H9 (cell line): Measurements from ENCODE around the gene HBD. TPM values are rescaled to one million over a fixed set of nuclear protein-coding genes. Genes with fewer than 3 reads are reported as not detected.

Experiments used
- DNase-seq: peaks from one replicate; pipeline ENCODE4 v3.0.0-alpha.2; 2017
- H2AFZ ChIP-seq: one replicate; pipeline ENCODE4 v1.6.1; 2013; ENCODE audit warnings: mild to moderate bottlenecking, low read length, control low read depth, moderate library complexity
- H2AK5ac ChIP-seq: 2 replicates; pipeline ENCODE4 v1.6.1; 2013; ENCODE audit warnings: low read length, control low read depth, mixed read lengths; ENCODE audit not compliant: insufficient read length
- H2BK120ac ChIP-seq: one replicate; pipeline ENCODE4 v1.6.1; 2013; ENCODE audit warnings: low read depth, mild to moderate bottlenecking, low read length, control low read depth, inconsistent platforms; ENCODE audit not compliant: poor library complexity, severe bottlenecking
- H2BK12ac ChIP-seq: 2 replicates; pipeline ENCODE4 v1.6.1; 2013; ENCODE audit warnings: low read length, control low read depth, mixed read lengths, low read depth; ENCODE audit not compliant: insufficient read length
- H2BK15ac ChIP-seq: 2 replicates; pipeline ENCODE4 v1.6.1; 2013; ENCODE audit warnings: low read depth, low read length, control low read depth
- H2BK20ac ChIP-seq: one replicate; pipeline ENCODE4 v1.6.1; 2013; ENCODE audit warnings: low read depth, mild to moderate bottlenecking, low read length, control low read depth, inconsistent platforms; ENCODE audit not compliant: poor library complexity, severe bottlenecking
- H2BK5ac ChIP-seq: 2 replicates; pipeline ENCODE4 v1.6.1; 2013; ENCODE audit warnings: low read length, control low read depth, mixed read lengths; ENCODE audit not compliant: insufficient read length
- H3K14ac ChIP-seq: 2 replicates; pipeline ENCODE4 v1.6.1; 2013; ENCODE audit warnings: low read length, control low read depth; ENCODE audit not compliant: insufficient read depth
- H3K18ac ChIP-seq: 2 replicates; pipeline ENCODE4 v1.6.1; 2013; ENCODE audit warnings: low read depth, mild to moderate bottlenecking, mixed read lengths, low read length, control low read depth; ENCODE audit not compliant: insufficient read length
- H3K23ac ChIP-seq: 2 replicates; pipeline ENCODE4 v1.6.1; 2013; ENCODE audit warnings: low read length, control low read depth, mixed read lengths, low read depth; ENCODE audit not compliant: insufficient read length
- H3K23me2 ChIP-seq: 2 replicates; pipeline ENCODE4 v1.6.1; 2013; ENCODE audit warnings: low read depth, mild to moderate bottlenecking, mixed read lengths, low read length, control low read depth; ENCODE audit not compliant: insufficient read length, poor library complexity, severe bottlenecking
- H3K27ac ChIP-seq: 2 replicates; pipeline ENCODE4 v1.5.1; 2013; ENCODE audit warnings: low read length, control low read depth, mixed read lengths, low read depth; ENCODE audit not compliant: insufficient read length
- H3K27me3 ChIP-seq: 2 replicates; pipeline ENCODE4 v1.6.1; 2013; ENCODE audit warnings: low read length, control low read depth, inconsistent platforms; ENCODE audit not compliant: insufficient read depth
- H3K4ac ChIP-seq: 2 replicates; pipeline ENCODE4 v1.6.1; 2013; ENCODE audit warnings: low read depth, mild to moderate bottlenecking, control low read depth, inconsistent platforms, low read length, moderate library complexity
- H3K4me1 ChIP-seq: 2 replicates; pipeline ENCODE4 v1.6.1; 2013; ENCODE audit warnings: low read length, control low read depth, inconsistent platforms; ENCODE audit not compliant: insufficient read depth
- H3K4me2 ChIP-seq: 2 replicates; pipeline ENCODE4 v1.6.1; 2013; ENCODE audit warnings: low read length, control low read depth, mixed read lengths; ENCODE audit not compliant: insufficient read length, insufficient read depth
- H3K56ac ChIP-seq: 2 replicates; pipeline ENCODE4 v1.6.1; 2013; ENCODE audit warnings: low read depth, mild to moderate bottlenecking, mixed read lengths, low read length, control low read depth; ENCODE audit not compliant: insufficient read length
- H3K79me1 ChIP-seq: 2 replicates; pipeline ENCODE4 v1.6.1; 2013; ENCODE audit warnings: low read depth, mild to moderate bottlenecking, moderate library complexity, low read length, control low read depth, inconsistent platforms; ENCODE audit not compliant: insufficient read depth, poor library complexity, severe bottlenecking
- H3K79me2 ChIP-seq: 2 replicates; pipeline ENCODE4 v1.6.1; 2013; ENCODE audit warnings: low read length, control low read depth, inconsistent platforms; ENCODE audit not compliant: insufficient read depth
- H3K9ac ChIP-seq: 2 replicates; pipeline ENCODE4 v1.6.1; 2013; ENCODE audit warnings: low read length, control low read depth, mixed read lengths; ENCODE audit not compliant: insufficient read length; ENCODE audit errors: extremely low read depth
- H3K9me3 ChIP-seq: one replicate; pipeline ENCODE4 v1.6.1; 2013; ENCODE audit warnings: low read depth, low read length, inconsistent platforms; ENCODE audit not compliant: control insufficient read depth
- H3T11ph ChIP-seq: one replicate; pipeline ENCODE4 v1.6.1; 2013; ENCODE audit warnings: mild to moderate bottlenecking, low read length, control low read depth, inconsistent platforms
- H4K20me1 ChIP-seq: one replicate; pipeline ENCODE4 v1.6.1; 2013; ENCODE audit not compliant: control insufficient read depth, insufficient read length, insufficient read depth
- H4K5ac ChIP-seq: 2 replicates; pipeline ENCODE4 v1.6.1; 2013; ENCODE audit warnings: low read depth, mild to moderate bottlenecking, mixed read lengths, low read length, control low read depth; ENCODE audit not compliant: insufficient read length
- H4K8ac ChIP-seq: replicated peaks from 2 replicates; pipeline ENCODE4 v1.6.1; 2013; ENCODE audit warnings: low read length, control low read depth, mixed read lengths, low read depth; ENCODE audit not compliant: insufficient read length
- H4K91ac ChIP-seq: 2 replicates; pipeline ENCODE4 v1.6.1; 2013; ENCODE audit warnings: low read depth, mild to moderate bottlenecking, moderate library complexity, mixed read lengths, low read length, control low read depth; ENCODE audit not compliant: insufficient read length
- H3K27ac Mint-ChIP-seq, 3 experiments: 2 replicates in 2 of 3; 3 replicates in 1 of 3; pipeline ENCODE4 v1.8.0; 2020 to 2021; ENCODE audit warnings: mixed read lengths in 3 of 3, mild to moderate bottlenecking in 1 of 3, moderate library complexity in 1 of 3
- H3K27me3 Mint-ChIP-seq: 2 replicates; pipeline ENCODE4 v1.8.0; 2021; ENCODE audit warnings: low read depth, mild to moderate bottlenecking, moderate library complexity, mixed read lengths
- H3K36me3 Mint-ChIP-seq, 3 experiments: 2 replicates in 2 of 3; 3 replicates in 1 of 3; pipeline ENCODE4 v1.8.0; 2020 to 2021; ENCODE audit warnings: low read depth in 3 of 3, mixed read lengths in 3 of 3; ENCODE audit not compliant: insufficient read depth in 1 of 3
- H3K4me1 Mint-ChIP-seq, 2 experiments: 2 replicates each; pipeline ENCODE4 v1.8.0; 2020; ENCODE audit warnings: mixed read lengths in 2 of 2
- H3K4me3 Mint-ChIP-seq, 2 experiments: 2 replicates in 1 of 2; 3 replicates in 1 of 2; pipeline ENCODE4 v1.8.0; 2020 to 2021; ENCODE audit warnings: mild to moderate bottlenecking in 2 of 2, mixed read lengths in 2 of 2, moderate library complexity in 1 of 2
- H3K9me3 Mint-ChIP-seq, 2 experiments: 2 replicates in 1 of 2; 3 replicates in 1 of 2; pipeline ENCODE4 v1.8.0; 2020; ENCODE audit warnings: mild to moderate bottlenecking in 2 of 2, mixed read lengths in 2 of 2, moderate library complexity in 1 of 2
- CTCF ChIP-seq: fragments of 200-600 bp; sonication (generic); conservative IDR thresholded peaks from 3 replicates; pipeline ENCODE4 v1.8.0; 2021; ENCODE audit warnings: antibody characterized with exemption, mild to moderate bottlenecking
- WGBS: extraction: QIAGEN DNeasy Blood & Tissue Kit; methylation state at CpG from one replicate; pipeline ENCODE4 v1.1.7; 2013; ENCODE audit warnings: missing lambda C conversion rate, low lambda C conversion rate, mixed read lengths; ENCODE audit not compliant: insufficient read length; ENCODE audit errors: extremely low coverage; 5-methylcytosine and 5-hydroxymethylcytosine counted together
- total RNA-seq: library from RNA; stranded (reverse); gene quantifications from 2 replicates; pipeline ENCODE4 v1.2.1, GENCODE V29; 2021

Gene HBD
- total RNA-seq, 1 experiment from 2014 or later, result not detected

- H3K4me2 ChIP-seq, result no peak overlapping the region
- H3K9ac ChIP-seq, result no peak overlapping the region
- no peak for TF ChIP-seq CTCF
- no peak overlapping the region for H3K4me3 Mint-ChIP-seq
- no peak overlapping the region for H4K91ac ChIP-seq
- H2BK15ac ChIP-seq, result no peak overlapping the region
- DNase-seq, result no peak
- H3K9me3 ChIP-seq, result no peaks in the 10 kb centered on the region
- no peak overlapping the region for H2BK20ac ChIP-seq
- no peaks in the 10 kb centered on the region for H3K36me3 Mint-ChIP-seq
- no CpG with 5 or more reads among the region's 2 CpGs for WGBS
- no peak overlapping the region for H2BK5ac ChIP-seq
- no peak overlapping the region for H2BK12ac ChIP-seq
- no peak overlapping the region for H3K23ac ChIP-seq
- H3K9me3 Mint-ChIP-seq, result no peaks in the 10 kb centered on the region
- H3T11ph ChIP-seq, result no peak overlapping the region
- H2BK120ac ChIP-seq, result no peak overlapping the region
- no peak overlapping the region for H3K27ac Mint-ChIP-seq
- no peak overlapping the region for H4K8ac ChIP-seq
- no peak overlapping the region for H3K18ac ChIP-seq
- H3K14ac ChIP-seq, result no peak overlapping the region
- H3K79me1 ChIP-seq, result no peaks in the 10 kb centered on the region
- peaks cover 10 to 13% of the 10 kb centered on the region in 2 experiments for H3K4me1 Mint-ChIP-seq
- no peaks in the 10 kb centered on the region for H3K4me1 ChIP-seq
- H3K27ac ChIP-seq, result no peak overlapping the region
- H4K20me1 ChIP-seq, result no peaks in the 10 kb centered on the region
- H3K27me3 Mint-ChIP-seq, result no peaks in the 10 kb centered on the region
- no peak overlapping the region for H3K56ac ChIP-seq
- no peaks in the 10 kb centered on the region for H3K79me2 ChIP-seq
- H3K27me3 ChIP-seq, result no peaks in the 10 kb centered on the region
- no peak overlapping the region for H2AFZ ChIP-seq
- no peak overlapping the region for H3K4ac ChIP-seq
- no peak overlapping the region for H4K5ac ChIP-seq
- no peaks in the 10 kb centered on the region for H3K23me2 ChIP-seq
- no peak overlapping the region for H2AK5ac ChIP-seq
Observed at GRCh38 chr11:5276697-5277096, 42.4 kb upstream of the HBD start.
